Bronchial epithelial cell (primary cell): ENCODE data around the gene FYN. TPM values are rescaled to one million over a fixed set of nuclear protein-coding genes. Genes with fewer than 3 reads are reported as not detected.

Source experiments
- DNase-seq: peaks from one replicate; pipeline ENCODE4 v3.0.0-alpha.2; 2010; ENCODE audit warnings: low read depth
- FAIRE-seq: peaks from 2 replicates; lab custom pipeline; 2011; peaks lifted over from hg19 to GRCh38; lab: Jason Lieb, UNC
- H3K27me3 ChIP-seq: 2 replicates; pipeline ENCODE4 v1.5.1; 2011; ENCODE audit warnings: low read length; ENCODE audit not compliant: control insufficient read depth, insufficient read depth
- H3K36me3 ChIP-seq: 2 replicates; pipeline ENCODE4 v1.5.1; 2011; ENCODE audit warnings: low read length; ENCODE audit not compliant: control insufficient read depth, insufficient read depth
- H3K4me3 ChIP-seq: 2 replicates; pipeline ENCODE4 v1.5.1; 2011; ENCODE audit warnings: mild to moderate bottlenecking, low read depth, low read length, control low read depth
- CTCF ChIP-seq: IDR thresholded peaks from 2 replicates; pipeline ENCODE4 v1.5.1; 2011; ENCODE audit warnings: mild to moderate bottlenecking, moderate library complexity, low read length, control low read depth, inconsistent platforms; ENCODE audit not compliant: insufficient read depth, severe bottlenecking
- total RNA-seq: library from RNA; depleted of rRNA; stranded (reverse); fragments of >200 nt; gene quantifications from 2 replicates; pipeline ENCODE4 v1.2.1, GENCODE V29; 2014

The FYN gene
- total RNA-seq, 1 donor from 2014 or later, result 38.7 TPM

DNA sequence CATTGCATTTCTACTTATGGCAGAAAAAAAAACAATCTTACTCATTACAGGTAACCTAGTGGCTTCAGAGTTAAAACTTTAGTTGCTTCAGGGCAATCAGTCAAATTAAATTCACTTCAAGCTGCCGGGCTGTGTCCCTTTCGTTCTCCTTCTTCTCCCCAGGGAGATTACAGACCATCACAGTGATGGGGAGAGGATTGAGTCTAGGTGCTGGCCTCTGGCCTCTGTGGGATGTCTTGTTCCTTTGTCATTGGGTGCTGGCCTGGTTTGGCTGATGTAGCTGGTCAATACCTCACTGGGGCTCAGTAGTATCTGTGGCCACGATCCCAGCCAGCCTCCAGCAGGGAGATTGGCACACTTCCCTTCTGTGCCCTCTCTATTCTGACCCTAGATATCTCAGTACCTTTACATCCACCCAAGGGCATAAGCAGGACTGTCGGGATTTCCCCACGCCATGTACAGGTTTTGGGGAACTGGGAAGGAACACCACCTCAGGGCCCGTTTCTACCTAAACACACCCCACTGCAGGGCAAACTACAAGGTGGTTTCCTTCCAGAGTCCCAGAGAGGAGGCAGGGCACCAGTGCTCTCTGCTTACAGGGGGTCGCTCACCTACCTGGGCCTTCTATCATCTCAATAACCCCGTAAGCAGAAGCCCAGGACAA lies 15.4 kb downstream of the FYN start:
- no peak for FAIRE-seq
- Histone ChIP-seq H3K27me3 (no peaks in the 10 kb centered on the region), H3K36me3 (no peaks in the 10 kb centered on the region), H3K4me3 (no peak overlapping the region)
- TF ChIP-seq CTCF, result no peak
- no peak for DNase-seq

GRCh38 chr6:111855753-111856152 lies 17.5 kb downstream of the FYN start:
- TF ChIP-seq CTCF, result no peak
- FAIRE-seq (no peak), DNase-seq (no peak)
- Histone ChIP-seq H3K27me3 (no peaks in the 10 kb centered on the region), H3K4me3 (no peak overlapping the region), H3K36me3 (no peaks in the 10 kb centered on the region)

- Histone ChIP-seq H3K27me3 (no peaks in the 10 kb centered on the region), H3K4me3 (no peak overlapping the region), H3K36me3 (no peaks in the 10 kb centered on the region)
- no peak for DNase-seq
- no peak for TF ChIP-seq CTCF
- FAIRE-seq, result no peak
Observed at GRCh38 chr6:111854683-111855082, 18.6 kb downstream of the FYN start.

DNA sequence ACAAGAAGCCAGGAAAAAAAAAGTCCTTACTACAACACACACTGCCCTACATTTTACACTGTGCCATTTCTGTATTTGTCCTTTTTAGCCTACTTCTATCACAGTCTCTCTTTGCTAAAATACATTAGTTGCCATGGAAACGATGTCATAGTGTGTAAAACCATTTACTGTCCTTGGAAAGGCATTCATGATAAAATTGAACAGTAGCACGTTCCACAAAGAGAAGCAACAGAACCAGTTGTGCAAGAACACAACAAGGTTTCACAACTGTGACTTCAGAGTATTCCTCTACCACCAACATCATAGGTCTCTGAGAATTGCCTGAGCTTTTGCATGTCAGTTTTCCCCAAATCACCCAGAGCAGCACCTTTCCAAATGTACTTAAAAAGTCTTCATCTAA lies 20.5 kb downstream of the FYN start:
- Histone ChIP-seq H3K36me3 (no peaks in the 10 kb centered on the region), H3K4me3 (no peak overlapping the region), H3K27me3 (no peaks in the 10 kb centered on the region)
- FAIRE-seq (no peak), DNase-seq (peak; percentile 10)
- TF ChIP-seq CTCF, result no peak

DNA sequence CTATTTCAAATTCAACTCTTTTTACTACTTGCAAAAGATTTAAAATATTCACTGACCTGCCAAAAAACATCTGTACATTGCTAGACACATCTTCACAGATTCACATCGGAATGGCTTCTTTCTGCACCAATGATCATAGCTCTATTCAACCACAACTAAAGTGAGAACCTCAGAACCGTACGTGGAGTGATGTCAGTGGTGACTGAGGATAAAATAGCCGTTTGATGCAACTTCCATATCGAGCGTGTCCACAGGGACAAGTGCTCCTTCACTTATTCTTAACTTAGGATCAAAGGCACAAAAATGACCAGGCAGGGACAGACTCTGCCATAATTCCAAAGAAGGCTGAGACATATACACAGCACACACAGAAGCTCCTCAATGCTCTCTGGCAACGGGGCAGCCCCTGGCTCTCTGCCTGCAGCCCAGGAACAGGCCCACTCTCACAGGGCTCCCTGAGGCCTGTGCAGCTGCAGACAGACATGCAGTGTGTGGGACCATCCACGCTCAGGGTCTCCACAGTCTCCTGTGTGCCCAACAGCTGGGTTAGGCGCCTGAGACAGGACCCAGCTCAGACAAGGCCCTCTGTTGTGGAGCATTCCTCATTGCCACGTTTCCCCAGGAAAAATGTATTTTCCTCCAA lies 22.8 kb downstream of the FYN start:
- no peak overlapping the region for H3K4me3 ChIP-seq
- TF ChIP-seq CTCF, result no peak
- no peak for FAIRE-seq
- no peaks in the 10 kb centered on the region for H3K36me3 ChIP-seq
- no peaks in the 10 kb centered on the region for H3K27me3 ChIP-seq
- no peak for DNase-seq
